ENCODE data around the gene TCAF2.
A peak's percentile ranks its signal among the peaks of the same experiment; 100 is the strongest.
"Not testable (repeated sequence)": the region's sequence is repeated elsewhere in the genome, so short reads cannot be mapped to it uniquely, and the experiment has no call there.

TCAF2 gene

DNA sequence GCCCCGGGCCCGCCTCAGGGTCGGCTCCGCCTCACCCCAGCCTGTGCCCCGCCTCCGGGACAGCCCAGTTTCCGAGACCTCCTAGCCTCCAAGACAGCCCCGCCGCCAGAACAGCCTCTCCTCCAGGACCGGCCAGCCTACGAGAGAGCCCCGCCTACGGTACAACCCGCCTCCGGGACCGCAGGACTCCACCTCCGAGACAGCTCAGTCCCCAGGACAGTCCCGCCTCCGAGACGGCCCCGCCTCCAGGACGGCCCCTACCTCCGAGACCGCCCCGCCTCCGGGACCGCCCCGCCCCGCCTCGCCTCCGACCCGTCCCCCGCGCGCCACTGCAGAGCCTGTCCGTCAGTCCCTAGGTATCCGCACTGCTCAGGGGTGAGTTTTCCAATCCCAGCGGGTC, at the start of gene TCAF2:
TCAF2 (plus strand) TSS at position 329 of the 400 bp plus-strand sequence.
- peak; percentile 79 for DNase-seq

DNA sequence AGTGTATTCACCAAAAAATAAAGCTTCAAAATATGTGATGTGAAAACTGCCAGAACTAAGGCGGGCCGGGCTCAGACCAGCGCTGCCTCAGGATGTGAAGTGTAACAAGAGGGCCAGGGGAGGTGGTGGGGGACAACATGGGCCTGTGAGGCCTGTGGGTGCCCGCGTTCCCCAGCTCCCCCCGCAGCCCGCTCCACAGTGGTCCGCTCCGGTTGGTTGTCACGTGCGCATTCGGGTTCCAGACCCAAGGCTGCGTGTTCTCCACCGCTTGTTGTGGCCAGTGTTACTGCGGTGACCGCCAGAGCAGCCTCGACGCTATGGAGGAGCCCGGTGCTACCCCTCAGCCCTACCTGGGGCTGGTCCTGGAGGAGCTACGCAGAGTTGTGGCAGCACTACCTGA, 49.3 kb upstream of the TCAF2 start, which contains the start of gene CTAGE15:
CTAGE15 (plus strand) TSS at position 301 of the 400 bp plus-strand sequence; CDS start at position 318, 17 bp downstream.
- DNase-seq: not testable (repeated sequence)

- not testable (repeated sequence) for DNase-seq
Observed at GRCh38 chr7:143588183-143588582, 32.6 kb upstream of the TCAF2 start.

GRCh38 chr7:143589897-143590296, 30.9 kb upstream of the TCAF2 start:
- not testable (repeated sequence) for DNase-seq

DNA sequence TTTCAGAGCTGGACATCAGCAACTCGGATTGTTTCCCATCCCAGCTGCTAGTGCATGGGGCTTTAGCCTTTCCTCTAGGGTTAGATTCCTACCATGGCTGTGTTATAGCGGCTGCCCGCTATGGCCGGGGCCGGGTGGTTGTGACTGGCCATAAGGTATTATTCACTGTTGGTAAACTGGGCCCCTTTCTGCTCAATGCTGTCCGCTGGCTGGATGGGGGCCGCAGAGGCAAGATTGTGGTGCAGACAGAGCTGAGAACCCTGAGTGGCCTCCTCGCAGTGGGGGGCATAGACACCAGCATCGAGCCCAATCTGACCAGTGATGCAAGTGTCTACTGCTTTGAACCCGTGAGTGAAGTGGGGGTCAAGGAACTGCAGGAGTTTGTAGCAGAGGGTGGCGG, 22.7 kb upstream of the TCAF2 start:
- DNase-seq: peak; percentile 22

DNA sequence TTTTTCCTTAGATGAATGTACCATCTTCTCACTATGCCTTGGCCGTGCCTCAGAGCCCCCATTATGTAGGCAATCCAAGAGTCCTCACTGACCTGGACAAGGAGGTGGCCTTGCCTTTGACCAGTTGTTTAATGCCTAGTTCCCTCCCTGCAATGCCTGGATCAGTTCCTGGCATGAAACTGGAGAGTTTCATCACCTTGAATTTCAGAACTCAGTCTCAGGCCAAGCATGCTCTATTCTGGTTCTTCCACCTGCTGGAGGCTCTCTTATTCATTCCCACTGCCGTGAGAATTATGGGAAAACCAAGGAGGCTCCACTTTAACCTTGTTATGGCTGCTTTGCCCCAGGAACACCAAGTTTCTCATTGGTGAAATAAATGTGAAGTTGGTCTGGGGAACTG, 17.2 kb upstream of the TCAF2 start:
- DNase-seq: not testable (repeated sequence)

DNA sequence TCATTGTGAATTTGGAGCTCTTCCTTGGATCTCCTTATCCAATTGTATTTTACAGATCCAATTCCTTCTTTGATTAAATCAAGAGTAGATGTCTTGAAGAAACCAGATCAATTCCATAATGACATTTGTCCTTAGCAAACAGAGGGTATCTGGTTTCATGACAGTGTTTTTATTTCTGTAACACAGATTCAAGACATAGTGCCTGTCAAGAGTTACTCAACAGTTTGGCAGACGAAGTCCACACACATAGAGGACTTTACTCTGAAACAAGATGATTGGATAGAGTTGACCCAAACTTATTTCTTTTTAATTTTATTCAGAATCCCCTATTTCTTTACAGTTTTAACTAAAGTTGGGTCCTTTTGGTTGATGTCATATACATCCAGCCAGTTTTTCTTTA, 14.7 kb upstream of the TCAF2 start:
- DNase-seq: not testable (repeated sequence)

- DNase-seq: not testable (repeated sequence)
Observed at GRCh38 chr7:143615545-143615944, 5.2 kb upstream of the TCAF2 start.

- DNase-seq: not testable (repeated sequence)
Observed at GRCh38 chr7:143617204-143617603, 3.6 kb upstream of the TCAF2 start.

- DNase-seq: not testable (repeated sequence)
Observed at GRCh38 chr7:143620058-143620457, 716 bp upstream of the TCAF2 start.

- DNase-seq: not testable (repeated sequence)
Observed at GRCh38 chr7:143621175-143621574, 401 bp downstream of the TCAF2 start.

DNA sequence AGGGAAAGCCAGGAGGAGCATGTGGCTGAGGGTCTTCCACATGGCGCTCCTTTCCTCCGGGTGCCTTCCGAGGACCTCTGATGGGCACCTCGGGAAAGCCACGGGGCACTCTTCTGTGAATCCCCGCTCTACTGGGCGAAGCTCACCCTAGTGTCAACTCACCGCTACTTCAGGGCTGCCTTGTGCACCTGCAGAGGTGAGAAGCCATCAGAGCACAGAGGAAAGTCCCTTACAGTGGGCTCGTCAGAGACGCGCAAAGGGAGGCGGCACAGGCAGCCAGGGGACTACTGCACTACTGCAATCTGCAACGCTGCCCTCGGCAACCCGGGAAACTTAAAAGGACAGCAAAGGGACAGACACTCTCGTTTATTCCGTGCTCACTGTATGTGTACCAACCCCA, 1.4 kb downstream of the TCAF2 start:
- not testable (repeated sequence) for DNase-seq

GRCh38 chr7:143630653-143631052, 9.9 kb downstream of the TCAF2 start:
- not testable (repeated sequence) for DNase-seq

GRCh38 chr7:143632506-143632905, 11.7 kb downstream of the TCAF2 start:
- DNase-seq: not testable (repeated sequence)

GRCh38 chr7:143633013-143633618, 12.3 kb downstream of the TCAF2 start:
- DNase-seq: not testable (repeated sequence)

- DNase-seq: not testable (repeated sequence)
Observed at GRCh38 chr7:143635364-143636240, 14.8 kb downstream of the TCAF2 start.

DNA sequence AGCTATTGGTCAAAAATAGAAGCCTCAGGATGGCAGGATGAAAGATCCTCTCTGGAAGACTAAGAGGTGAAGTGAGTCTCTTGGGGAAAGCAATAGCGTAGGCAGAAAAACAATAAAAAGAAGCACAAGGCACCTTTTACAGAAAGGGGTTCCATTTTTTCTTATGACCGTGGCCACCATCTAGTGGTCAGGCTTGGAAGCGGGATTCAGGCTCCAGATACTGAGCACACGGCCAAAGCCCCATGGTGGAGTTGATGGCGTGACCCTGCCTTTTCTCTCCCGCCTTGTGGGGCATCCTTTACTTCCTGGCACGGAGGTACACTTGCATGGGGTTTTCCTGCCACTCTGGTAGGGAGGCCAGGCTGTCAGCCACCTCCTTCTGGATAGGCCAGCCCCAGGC, 18.6 kb downstream of the TCAF2 start:
- DNase-seq: not testable (repeated sequence)

- not testable (repeated sequence) for DNase-seq
Observed at GRCh38 chr7:143640528-143641189, 19.9 kb downstream of the TCAF2 start.

- not testable (repeated sequence) for DNase-seq
Observed at GRCh38 chr7:143646598-143646997, 25.8 kb downstream of the TCAF2 start.

- DNase-seq: not testable (repeated sequence)
Observed at GRCh38 chr7:143649902-143650301, 29.1 kb downstream of the TCAF2 start.

DNA sequence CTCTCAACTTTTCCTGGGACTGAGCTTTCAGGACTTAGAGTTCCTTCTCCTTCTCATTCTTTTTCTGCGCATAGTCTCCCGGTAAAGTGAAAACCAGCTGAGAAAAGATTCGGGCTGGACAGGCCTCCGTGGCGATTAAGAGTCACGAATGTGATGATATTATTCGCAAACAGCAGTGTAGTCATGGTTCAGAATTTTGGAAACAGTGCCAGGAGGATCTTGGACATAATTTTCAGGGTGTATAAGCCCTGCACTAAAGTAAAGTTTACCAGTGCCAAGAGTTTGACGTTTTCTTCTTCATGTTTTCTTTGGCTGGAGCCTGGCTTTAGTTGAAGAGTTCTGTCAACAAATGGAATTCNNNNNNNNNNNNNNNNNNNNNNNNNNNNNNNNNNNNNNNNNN, 29.7 kb downstream of the TCAF2 start:
- not testable (repeated sequence) for DNase-seq
